Esophagus squamous epithelium (tissue), 5 donors: ENCODE data around the gene SLC6A4. TPM values are rescaled to one million over a fixed set of nuclear protein-coding genes. Genes with fewer than 3 reads are reported as not detected.

ENCODE experiments used
- DNase-seq: peaks from one replicate; lab custom pipeline; 2025; lab: John Stamatoyannopoulos, UW
- H3K27ac ChIP-seq, 4 donors: fragments of 200-600 bp; sonication (generic); one replicate each; pipeline ENCODE4 v1.5.1; 2016 to 2019; ENCODE audit warnings: mild to moderate bottlenecking in 1 of 4
- H3K27me3 ChIP-seq, 4 donors: fragments of 200-600 bp; sonication (generic); 1 replicate in 3 of 4; 2 replicates in 1 of 4; pipeline versions ENCODE4 v1.5.1 to v1.6.0; 2017 to 2021; ENCODE audit warnings: antibody characterized with exemption in 1 of 4
- H3K36me3 ChIP-seq, 3 donors: fragments of 200-600 bp; sonication (generic); one replicate each; pipeline ENCODE4 v1.5.1; 2016 to 2019
- H3K4me1 ChIP-seq, 3 donors: fragments of 200-600 bp; sonication (generic); one replicate each; pipeline ENCODE4 v1.5.1; 2017 to 2019
- H3K4me3 ChIP-seq, 4 donors: fragments of 200-600 bp; sonication (generic); 1 replicate in 3 of 4; 2 replicates in 1 of 4; pipeline ENCODE4 v1.5.1; 2016 to 2019; ENCODE audit warnings: mild to moderate bottlenecking in 2 of 4, moderate library complexity in 1 of 4
- H3K9me3 ChIP-seq, 3 donors: fragments of 200-600 bp; sonication (generic); one replicate each; pipeline ENCODE4 v1.5.1; 2016 to 2019
- POLR2A ChIP-seq, 4 donors: fragments of 450-650 bp; IDR thresholded peaks; one replicate each; pipeline ENCODE4 v1.6.1; 2017; ENCODE audit warnings: antibody characterized with exemption in 4 of 4, mild to moderate bottlenecking in 4 of 4, moderate library complexity in 3 of 4
- WGBS, 2 donors: methylation state at CpG; one replicate each; pipeline ENCODE4 v1.1.5; 2018; 5-methylcytosine and 5-hydroxymethylcytosine counted together
- intact Hi-C: fragments of 100-400 bp; cut with DNase I; formaldehyde crosslinking; loops from one replicate; pipeline ENCODE4 v1.15.0; 2022
- total RNA-seq, 4 donors: library from RNA; depleted of rRNA; stranded (reverse); fragments of >200 nt; gene quantifications; one replicate each; pipeline ENCODE4 v1.1.0, GENCODE V29; 2016
- TF ChIP-seq, protein P1 (sequence below), 6 experiments: fragments of 450-650 bp in 4 of 6; fragments of 200-600 bp in 2 of 6; sonication (generic) in 2 of 6; IDR thresholded peaks; one replicate each; pipeline ENCODE4 v1.5.1; 2016 to 2019; ENCODE audit warnings: antibody characterized with exemption in 6 of 6, mild to moderate bottlenecking in 4 of 6, moderate library complexity in 4 of 6
- donor health status: DM: yes; HTN: yes; CAD: no.

Gene SLC6A4
- total RNA-seq, 4 donors from 2014 or later = 0.48 to 8.2 (median 3.5) TPM

DNA sequence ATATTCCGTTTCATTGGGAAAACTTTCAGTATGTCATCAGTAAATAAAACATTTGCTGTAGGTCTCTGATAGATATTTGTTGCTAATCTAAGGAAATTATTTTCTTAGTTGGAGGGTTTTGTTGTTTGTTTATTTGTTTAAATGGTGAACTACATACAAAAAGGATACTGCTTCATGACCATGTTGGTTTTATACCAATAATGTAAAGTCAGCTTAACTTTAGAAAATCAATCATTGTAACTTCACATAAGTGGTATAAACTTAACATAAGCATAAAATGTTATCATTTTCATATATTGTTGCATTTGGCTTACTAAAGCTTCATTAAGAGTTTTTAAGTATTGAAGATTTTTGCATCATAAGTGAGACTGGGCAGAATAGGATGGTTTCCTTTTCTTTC is 60.9 kb downstream of the SLC6A4 start:
- intact Hi-C loops = no loop called here
- no peak overlapping the region for H3K4me3 ChIP-seq
- H3K36me3 ChIP-seq = peaks cover 0 to 67% (median 12%) of the 10 kb centered on the region in 3 donors
- 95 to 96% methylated on average over 1 of the region's 1 CpG for WGBS, 2 donors
- TF ChIP-seq, protein P1, sequence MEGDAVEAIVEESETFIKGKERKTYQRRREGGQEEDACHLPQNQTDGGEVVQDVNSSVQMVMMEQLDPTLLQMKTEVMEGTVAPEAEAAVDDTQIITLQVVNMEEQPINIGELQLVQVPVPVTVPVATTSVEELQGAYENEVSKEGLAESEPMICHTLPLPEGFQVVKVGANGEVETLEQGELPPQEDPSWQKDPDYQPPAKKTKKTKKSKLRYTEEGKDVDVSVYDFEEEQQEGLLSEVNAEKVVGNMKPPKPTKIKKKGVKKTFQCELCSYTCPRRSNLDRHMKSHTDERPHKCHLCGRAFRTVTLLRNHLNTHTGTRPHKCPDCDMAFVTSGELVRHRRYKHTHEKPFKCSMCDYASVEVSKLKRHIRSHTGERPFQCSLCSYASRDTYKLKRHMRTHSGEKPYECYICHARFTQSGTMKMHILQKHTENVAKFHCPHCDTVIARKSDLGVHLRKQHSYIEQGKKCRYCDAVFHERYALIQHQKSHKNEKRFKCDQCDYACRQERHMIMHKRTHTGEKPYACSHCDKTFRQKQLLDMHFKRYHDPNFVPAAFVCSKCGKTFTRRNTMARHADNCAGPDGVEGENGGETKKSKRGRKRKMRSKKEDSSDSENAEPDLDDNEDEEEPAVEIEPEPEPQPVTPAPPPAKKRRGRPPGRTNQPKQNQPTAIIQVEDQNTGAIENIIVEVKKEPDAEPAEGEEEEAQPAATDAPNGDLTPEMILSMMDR (IDR thresholded peaks at IDR 0.05) = no peak
- no peak for TF ChIP-seq POLR2A (IDR thresholded peaks at IDR 0.05)
- H3K4me1 ChIP-seq = peaks cover 0 to 34% (median 0%) of the 10 kb centered on the region in 3 donors
- DNase-seq = no peak
- H3K27ac ChIP-seq = no peak overlapping the region
- H3K9me3 ChIP-seq = no peaks in the 10 kb centered on the region
- H3K27me3 ChIP-seq = no peaks in the 10 kb centered on the region

DNA sequence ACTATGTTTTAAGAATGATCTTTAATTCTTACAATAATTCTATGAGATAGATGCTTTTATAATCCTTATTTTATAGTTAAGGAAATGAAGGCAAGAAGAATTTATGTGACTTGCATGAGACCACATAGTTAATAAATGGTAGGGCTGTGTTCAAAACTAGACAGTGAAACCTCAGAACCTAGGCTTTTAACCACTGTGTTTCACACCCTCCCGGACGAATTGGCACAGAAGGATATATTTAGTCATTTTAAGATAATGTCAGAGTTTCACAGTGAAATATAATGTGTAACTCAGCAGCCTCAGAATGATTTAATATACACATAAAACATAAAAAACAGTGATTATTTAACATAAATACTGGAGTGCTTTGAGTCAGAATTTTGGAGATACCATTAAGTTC is 61.8 kb downstream of the SLC6A4 start:
- H3K36me3 ChIP-seq = peaks cover 0 to 58% (median 7%) of the 10 kb centered on the region in 3 donors
- no peak overlapping the region for H3K27ac ChIP-seq
- peaks cover 0 to 34% (median 0%) of the 10 kb centered on the region in 3 donors for H3K4me1 ChIP-seq
- no peak overlapping the region for H3K4me3 ChIP-seq
- no peaks in the 10 kb centered on the region for H3K9me3 ChIP-seq
- intact Hi-C loops = no loop called here
- no peaks in the 10 kb centered on the region for H3K27me3 ChIP-seq
- TF ChIP-seq, protein P1 (IDR thresholded peaks at IDR 0.05) = no peak
- no peak for TF ChIP-seq POLR2A (IDR thresholded peaks at IDR 0.05)
- DNase-seq = no peak
- 64 to 77% methylated on average over 2 of the region's 2 CpGs for WGBS, 2 donors

DNA sequence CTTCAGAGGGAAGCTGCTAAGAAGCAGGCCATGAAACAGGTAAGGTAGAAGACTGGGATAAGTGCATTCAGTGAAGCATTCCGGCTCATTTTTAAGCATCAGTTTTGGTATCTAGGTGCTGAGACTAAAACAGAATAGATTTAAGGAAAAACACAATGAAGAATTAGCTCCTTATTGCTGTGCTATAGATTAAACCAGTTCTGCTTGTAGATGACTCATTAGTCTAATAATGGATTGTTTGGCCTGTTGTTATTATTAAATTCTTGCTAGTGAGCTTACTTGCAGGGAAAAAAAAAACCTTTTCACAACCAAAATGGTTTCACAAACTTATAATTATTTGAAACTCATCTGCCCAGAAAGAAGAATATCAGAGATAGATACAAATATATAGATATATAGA is 62.9 kb downstream of the SLC6A4 start:
- 56 to 62% methylated on average over 1 of the region's 1 CpG for WGBS, 2 donors
- Histone ChIP-seq H3K27ac (peak overlapping the region in 3 of 4 donors; percentile 9 to 49 (median 9)), H3K9me3 (no peaks in the 10 kb centered on the region), H3K27me3 (no peaks in the 10 kb centered on the region), H3K36me3 (peaks cover 0 to 50% (median 3%) of the 10 kb centered on the region in 3 donors), H3K4me3 (no peak overlapping the region), H3K4me1 (peaks cover 0 to 34% (median 0%) of the 10 kb centered on the region in 3 donors)
- intact Hi-C loops = no loop called here
- DNase-seq = no peak
- TF ChIP-seq, protein P1 (IDR thresholded peaks at IDR 0.05) = no peak
- TF ChIP-seq POLR2A (IDR thresholded peaks at IDR 0.05) = no peak

DNA sequence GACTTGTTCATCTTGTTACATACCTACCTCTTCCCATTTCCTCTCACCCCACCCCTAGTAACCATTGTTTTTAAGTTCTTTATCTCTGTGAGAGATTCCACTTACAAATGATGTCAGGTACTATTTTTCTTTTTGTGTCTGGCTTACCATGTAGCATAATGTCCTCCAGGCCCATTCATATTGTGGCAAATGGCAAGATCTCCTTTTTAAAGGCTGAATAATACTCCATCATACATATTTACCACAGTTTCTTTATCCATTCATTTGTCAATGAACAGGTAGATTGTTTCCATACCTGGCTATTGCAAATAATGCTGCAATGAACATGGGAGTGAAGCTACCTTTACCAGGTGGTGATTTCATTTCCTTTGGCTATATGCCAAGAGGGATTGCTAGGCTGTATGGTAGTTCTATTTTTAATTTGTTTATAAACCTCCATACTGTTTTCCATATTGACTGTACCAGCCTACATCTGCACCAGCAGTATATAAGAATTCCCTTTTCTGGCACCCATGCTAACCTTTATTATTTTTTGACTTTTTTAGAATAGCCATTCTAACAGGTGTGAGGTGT is 65.0 kb downstream of the SLC6A4 start:
- no peaks in the 10 kb centered on the region for H3K9me3 ChIP-seq
- TF ChIP-seq, protein P1 (IDR thresholded peaks at IDR 0.05) = no peak
- TF ChIP-seq POLR2A (IDR thresholded peaks at IDR 0.05) = no peak

DNA sequence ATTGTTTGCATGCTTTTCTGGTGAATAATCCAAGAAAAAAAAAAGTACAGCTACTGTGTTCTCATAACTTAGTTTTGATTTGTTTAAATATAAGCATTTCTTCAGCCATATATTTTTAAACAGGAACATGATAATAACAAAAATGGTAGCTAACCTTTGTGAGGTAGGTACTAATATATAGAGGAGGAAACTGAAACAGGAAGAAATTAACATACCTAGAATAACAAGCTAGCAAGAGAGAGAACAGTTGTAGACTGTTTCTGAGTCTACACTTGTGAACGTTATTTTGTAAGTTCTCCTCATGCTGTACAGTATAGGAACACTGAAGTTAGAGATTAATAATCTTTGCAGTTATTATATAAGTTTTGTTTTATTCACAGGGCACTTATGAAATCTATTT is 69.5 kb downstream of the SLC6A4 start:
- Histone ChIP-seq H3K36me3 (peaks cover 0 to 51% (median 6%) of the 10 kb centered on the region in 3 donors), H3K4me1 (peaks cover 0 to 17% (median 0%) of the 10 kb centered on the region in 3 donors), H3K27ac (no peak overlapping the region), H3K9me3 (no peaks in the 10 kb centered on the region), H3K4me3 (no peak overlapping the region), H3K27me3 (no peaks in the 10 kb centered on the region)
- no peak for DNase-seq
- WGBS, 2 donors = 68 to 75% methylated on average over 1 of the region's 1 CpG
- intact Hi-C loops = no loop called here
- TF ChIP-seq POLR2A (IDR thresholded peaks at IDR 0.05) = no peak
- TF ChIP-seq, protein P1 (IDR thresholded peaks at IDR 0.05) = no peak

More for the DNA sequence above, 65.0 kb downstream of the SLC6A4 start:
- peak overlapping the region in 1 of 4 donors; percentile 18 for H3K27ac ChIP-seq
- H3K4me3 ChIP-seq = no peak overlapping the region
- peaks cover 0 to 43% (median 3%) of the 10 kb centered on the region in 3 donors for H3K36me3 ChIP-seq
- no peaks in the 10 kb centered on the region for H3K27me3 ChIP-seq
- H3K4me1 ChIP-seq = peaks cover 0 to 34% (median 0%) of the 10 kb centered on the region in 3 donors
- no peak for DNase-seq
- intact Hi-C loops = no loop called here
